Stimulated activated CD4-positive, alpha-beta T cell treated with anti-CD3 and anti-CD28 coated beads, Interleukin-2, amount 100 ng/mL, for 24 hours (primary cell): ENCODE data around the gene TYW5.

Source experiments
- DNase-seq, 2 donors: peaks; one replicate each; pipeline ENCODE4 v3.0.0-alpha.2; 2020

The TYW5 gene

DNA sequence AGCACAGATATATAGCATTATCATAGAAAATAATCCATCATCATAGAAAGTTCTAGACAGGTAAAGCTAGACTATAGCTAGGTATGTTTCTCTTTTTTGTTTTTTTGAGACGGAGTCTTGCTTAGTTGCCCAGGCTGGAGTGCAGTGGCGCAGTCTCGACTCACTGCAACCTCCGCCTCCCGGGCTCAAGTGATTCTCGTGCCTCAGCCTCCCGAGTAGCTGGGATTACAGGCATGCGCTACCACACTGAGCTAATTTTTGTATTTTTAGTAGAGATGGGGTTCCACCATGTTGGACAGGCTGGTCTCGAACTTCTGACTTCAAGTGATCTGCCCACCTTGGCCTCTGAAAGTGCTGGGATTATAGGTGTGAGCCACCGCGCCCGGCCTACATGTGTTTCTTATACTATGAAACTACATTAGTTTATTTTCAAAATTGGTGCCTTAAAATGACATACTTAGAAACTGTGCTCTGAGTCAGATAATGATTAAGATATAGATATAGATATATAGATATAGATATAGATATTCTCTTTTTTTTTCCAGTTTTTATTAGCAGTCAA lies 42.7 kb downstream of the TYW5 start:
- peak in 1 of 2 donors; percentile 17 for DNase-seq

DNA sequence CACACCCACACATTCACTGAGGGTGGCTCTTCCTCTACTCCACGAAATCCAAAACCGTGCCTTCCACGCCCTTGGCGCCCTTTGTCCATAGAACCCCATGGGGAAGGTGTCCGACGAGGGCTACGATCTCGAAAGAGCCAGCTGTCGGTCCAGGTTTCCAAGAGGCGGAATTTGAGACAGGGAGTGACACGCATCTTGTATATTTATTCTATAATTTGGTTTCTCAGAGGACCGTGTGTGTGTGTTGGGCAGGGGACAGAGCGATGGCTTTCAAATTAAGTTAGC lies 43.5 kb downstream of the TYW5 start:
- DNase-seq, result no peak

DNA sequence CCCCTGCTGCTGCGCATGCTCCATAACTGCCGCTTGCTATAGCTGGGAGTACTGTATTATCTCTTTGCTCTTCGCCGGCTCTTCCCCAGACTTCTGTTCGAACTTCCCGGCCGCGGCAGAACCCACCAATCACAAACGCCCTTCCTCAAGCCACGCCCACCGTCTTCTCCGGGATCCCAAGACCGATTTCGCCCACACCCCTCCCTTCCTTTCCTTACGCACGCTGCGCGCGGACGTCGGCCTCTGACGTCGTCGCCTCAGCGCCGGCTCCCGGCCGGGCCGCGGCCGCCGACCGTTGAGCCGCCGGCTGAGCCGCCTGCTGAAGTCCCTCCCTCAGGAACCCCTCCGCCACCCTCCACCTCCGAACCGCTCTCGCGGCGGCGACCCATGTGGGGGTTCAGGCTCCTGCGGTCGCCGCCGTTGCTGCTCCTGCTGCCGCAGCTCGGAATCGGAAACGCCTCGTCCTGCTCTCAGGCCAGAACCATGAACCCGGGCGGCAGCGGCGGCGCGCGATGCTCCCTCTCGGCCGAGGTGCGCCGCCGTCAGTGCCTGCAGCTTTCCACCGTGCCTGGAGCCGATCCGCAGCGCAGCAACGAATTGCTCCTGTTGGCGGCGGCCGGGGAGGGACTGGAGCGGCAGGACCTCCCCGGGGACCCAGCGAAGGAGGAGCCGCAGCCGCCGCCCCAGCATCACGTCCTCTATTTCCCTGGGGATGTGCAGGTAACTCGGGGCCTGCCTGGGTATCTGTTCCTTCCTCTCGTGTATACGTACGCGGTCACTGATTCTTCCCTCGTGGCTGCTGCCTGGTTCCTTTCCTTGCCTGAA lies 44.0 kb downstream of the TYW5 start, which contains the start of gene C2orf69:
Gene C2orf69, plus strand, starts transcription at position 242 of the 825 bp plus-strand sequence. Its CDS starts 146 bp downstream, at position 388.
- peak; percentile 94 to 96 for DNase-seq

GRCh38 chr2:199910338-199911051 lies 44.8 kb downstream of the TYW5 start:
- no peak for DNase-seq

DNA sequence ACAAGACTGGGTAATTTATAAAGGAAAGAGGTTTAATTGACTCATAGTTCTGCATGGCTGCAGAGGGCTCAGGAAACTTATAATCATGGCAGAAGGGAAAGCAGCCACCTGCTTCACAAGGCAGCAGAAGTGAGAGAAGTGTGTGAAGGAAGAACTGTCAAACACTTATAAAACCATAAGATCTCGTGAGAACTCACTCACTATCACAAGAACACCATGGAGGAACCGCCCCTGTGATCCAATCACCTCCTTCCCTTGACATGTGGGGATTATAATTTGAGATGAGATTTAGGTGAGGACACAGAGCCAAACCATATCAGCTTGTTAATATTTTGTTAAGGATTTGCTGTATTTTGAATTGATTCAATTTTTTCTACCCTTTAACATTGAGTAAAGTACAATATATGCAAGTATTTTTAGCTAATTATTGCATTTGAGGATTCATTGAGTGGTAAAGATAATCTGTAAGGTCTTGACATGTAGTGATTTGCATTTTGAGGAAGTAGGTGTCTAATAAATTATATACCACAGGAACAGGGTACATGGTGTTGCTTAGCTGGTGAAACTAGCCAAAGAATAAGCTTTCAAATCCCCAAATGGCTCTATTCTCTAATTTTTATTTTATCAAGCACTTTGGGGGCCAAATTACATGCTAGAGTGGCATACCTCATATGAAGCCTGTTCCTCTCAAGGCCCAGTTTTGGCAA lies 48.1 kb downstream of the TYW5 start:
- DNase-seq, result no peak

- DNase-seq, result no peak
Observed at GRCh38 chr2:199903111-199903510, 52.2 kb downstream of the TYW5 start.

GRCh38 chr2:199902486-199903110 lies 52.7 kb downstream of the TYW5 start:
- no peak for DNase-seq

GRCh38 chr2:199901942-199902341 lies 53.3 kb downstream of the TYW5 start:
- DNase-seq, result no peak

DNA sequence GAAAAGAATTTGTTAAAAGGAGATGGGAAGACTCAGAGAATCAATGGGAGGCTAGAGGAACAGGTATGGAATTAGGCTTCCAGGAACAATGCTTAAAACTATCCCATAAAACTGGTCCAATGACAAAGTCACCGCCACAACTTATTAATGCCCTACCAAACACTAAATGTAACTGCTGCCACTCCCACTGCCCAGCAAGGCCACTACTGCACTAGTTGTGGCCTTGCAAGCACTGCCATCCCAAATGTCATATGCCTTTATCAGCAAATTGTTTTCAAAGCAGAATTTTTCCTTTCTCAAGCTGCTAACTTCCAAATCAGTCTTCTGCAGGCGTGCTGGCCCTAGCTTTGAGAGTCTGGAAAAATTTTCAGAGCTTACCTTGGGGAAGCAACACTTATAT lies 58.7 kb downstream of the TYW5 start:
- no peak for DNase-seq

GRCh38 chr2:199895406-199895805 lies 59.9 kb downstream of the TYW5 start:
- DNase-seq, result no peak

DNA sequence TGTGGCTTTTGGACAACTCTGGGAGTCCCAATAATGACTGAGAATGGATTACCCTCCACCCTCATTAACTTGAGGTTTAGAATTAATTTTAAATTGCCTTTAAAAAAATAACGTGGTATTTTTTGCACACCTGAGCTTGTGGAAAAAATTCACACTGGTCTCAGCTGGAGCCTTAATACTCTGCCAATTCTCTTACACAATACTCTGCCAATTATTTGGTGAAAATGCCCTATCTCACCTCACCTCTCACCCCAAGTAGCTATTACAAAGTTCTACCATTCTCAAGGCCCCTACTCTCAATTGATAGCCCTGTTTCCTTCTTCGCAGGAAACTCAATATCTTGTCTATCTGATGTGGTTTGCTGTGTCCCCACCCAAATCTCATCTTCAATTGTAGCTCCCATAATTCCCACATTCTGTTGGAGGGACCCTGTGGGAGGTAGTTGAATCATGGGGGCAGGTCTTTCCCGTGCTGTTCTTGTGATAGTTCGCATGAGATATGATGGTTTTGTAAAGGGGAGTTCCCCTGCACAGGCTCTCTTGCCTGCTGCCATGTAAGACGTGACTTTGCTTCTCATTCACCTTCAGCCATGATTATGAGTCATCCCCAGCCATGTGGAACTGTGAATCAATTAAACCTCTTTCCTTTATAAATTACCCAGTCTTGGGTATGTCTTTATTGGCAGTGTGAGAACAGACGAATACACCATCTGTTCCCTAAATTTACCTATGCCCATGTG lies 71.6 kb downstream of the TYW5 start:
- DNase-seq, result no peak

GRCh38 chr2:199882667-199883066 lies 72.6 kb downstream of the TYW5 start:
- DNase-seq, result no peak
